Mesothelial cell of epicardium (in vitro differentiated cells): ENCODE measurements around the gene WDR45B. TPM values are rescaled to one million over a fixed set of nuclear protein-coding genes. Genes with fewer than 3 reads are reported as not detected.

Source experiments
- DNase-seq, 2 experiments: peaks; one replicate each; pipeline ENCODE4 v3.0.0; 2021; ENCODE audit warnings: low spot score in 2 of 2; ENCODE audit not compliant: unreplicated experiment in 2 of 2
- H3K27ac Mint-ChIP-seq: 2 replicates; pipeline ENCODE4 v1.8.0; 2021; ENCODE audit warnings: mixed read lengths
- H3K27me3 Mint-ChIP-seq: 2 replicates; pipeline ENCODE4 v1.8.0; 2021; ENCODE audit warnings: low read depth, mixed read lengths
- H3K36me3 Mint-ChIP-seq: 2 replicates; pipeline ENCODE4 v1.8.0; 2021; ENCODE audit warnings: mixed read lengths
- H3K4me1 Mint-ChIP-seq: 2 replicates; pipeline ENCODE4 v1.8.0; 2021; ENCODE audit warnings: mixed read lengths
- H3K4me3 Mint-ChIP-seq: 2 replicates; pipeline ENCODE4 v1.8.0; 2021; ENCODE audit warnings: mild to moderate bottlenecking, moderate library complexity, mixed read lengths
- H3K9me3 Mint-ChIP-seq: 2 replicates; pipeline ENCODE4 v1.8.0; 2021; ENCODE audit warnings: mixed read lengths
- CTCF ChIP-seq: fragments of 200-600 bp; sonication (generic); IDR thresholded peaks from one replicate; pipeline ENCODE4 v1.5.0; 2021; ENCODE audit warnings: antibody characterized with exemption; ENCODE audit not compliant: unreplicated experiment
- total RNA-seq: library from RNA; stranded (reverse); gene quantifications from 3 replicates; pipeline ENCODE4 v1.2.1, GENCODE V29; 2021

WDR45B gene
- total RNA-seq, 1 donor from 2014 or later: 92.3 TPM

DNA sequence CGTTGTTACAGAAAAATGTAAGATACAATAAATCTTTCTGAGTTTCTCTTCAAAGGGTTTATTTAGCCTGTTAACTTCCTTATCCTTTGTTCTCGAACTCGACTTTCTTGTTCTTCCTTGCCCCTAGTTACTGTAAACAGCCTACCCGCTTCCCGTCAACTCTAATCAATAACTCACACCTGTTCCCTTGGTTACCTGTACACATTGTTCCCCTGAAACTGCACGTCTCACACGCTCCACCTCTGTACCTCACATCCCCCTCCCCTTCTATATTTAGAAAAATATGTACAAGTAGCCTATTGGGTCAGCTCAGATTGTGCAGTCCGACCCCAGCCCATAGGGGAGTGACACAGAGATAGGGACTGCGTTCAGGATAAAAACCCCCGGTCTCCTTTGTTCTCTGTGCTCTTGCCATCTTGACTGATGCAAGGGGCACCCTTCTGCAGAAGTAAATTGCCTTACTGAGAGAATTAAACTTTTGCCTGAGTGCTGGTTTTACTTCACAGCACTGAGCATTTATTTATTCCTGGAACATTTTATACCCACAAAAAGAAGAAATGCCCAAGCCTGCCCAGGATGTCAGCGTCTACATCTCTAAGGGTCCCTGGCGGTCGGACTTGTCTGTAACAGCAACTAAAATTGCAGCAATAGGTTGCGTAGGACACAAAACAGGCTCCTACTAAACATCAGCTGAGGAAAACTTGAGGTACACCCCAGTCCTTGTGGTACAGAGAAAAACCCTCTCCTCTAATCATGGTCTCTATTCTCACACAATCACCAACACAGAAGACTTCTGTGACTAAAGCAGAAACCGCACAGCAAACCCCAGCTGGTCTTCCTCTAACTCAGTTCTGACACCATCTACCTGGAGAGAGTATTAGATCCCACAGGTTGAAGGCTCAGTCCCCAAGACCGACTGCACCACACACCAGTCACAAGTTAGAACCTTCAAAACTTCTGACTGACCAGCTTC is 11.3 kb downstream of the WDR45B start:
- Mint-ChIP-seq H3K36me3 (peaks cover 42% of the 10 kb centered on the region), H3K27ac (peak overlapping the region; percentile 100), H3K9me3 (peaks cover 10% of the 10 kb centered on the region), H3K27me3 (no peaks in the 10 kb centered on the region), H3K4me1 (peaks cover 18% of the 10 kb centered on the region), H3K4me3 (no peak overlapping the region)
- no peak for TF ChIP-seq CTCF
- DNase-seq: no peak

GRCh38 chr17:82633343-82633742 is 14.9 kb downstream of the WDR45B start:
- no peaks in the 10 kb centered on the region for H3K27me3 Mint-ChIP-seq
- peak overlapping the region; percentile 74 for H3K27ac Mint-ChIP-seq
- no peak for DNase-seq
- peaks cover 43% of the 10 kb centered on the region for H3K36me3 Mint-ChIP-seq
- H3K4me3 Mint-ChIP-seq: no peak overlapping the region
- H3K9me3 Mint-ChIP-seq: peaks cover 10% of the 10 kb centered on the region
- no peak for TF ChIP-seq CTCF
- H3K4me1 Mint-ChIP-seq: peaks cover 18% of the 10 kb centered on the region

DNA sequence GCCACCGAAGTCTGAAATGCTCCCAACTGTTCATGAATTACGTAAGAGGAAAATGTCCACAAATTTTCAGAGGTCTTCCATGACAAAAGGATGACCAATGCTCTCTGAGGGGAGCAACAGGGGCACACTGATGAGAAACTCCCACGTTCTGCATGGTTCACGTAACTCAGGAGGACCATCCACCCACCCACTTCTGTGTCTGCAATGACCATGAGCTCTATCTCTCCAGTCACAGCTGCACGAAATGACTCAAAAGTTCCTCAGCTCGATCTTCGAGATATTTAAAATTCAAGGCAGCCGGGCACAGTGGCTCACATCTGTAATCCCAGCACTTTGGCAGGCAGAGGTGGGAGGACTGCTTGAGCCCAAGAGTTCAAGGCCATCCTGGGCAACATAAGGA is 15.8 kb downstream of the WDR45B start:
- no peak overlapping the region for H3K27ac Mint-ChIP-seq
- peaks cover 9% of the 10 kb centered on the region for H3K9me3 Mint-ChIP-seq
- H3K36me3 Mint-ChIP-seq: peaks cover 42% of the 10 kb centered on the region
- no peak overlapping the region for H3K4me3 Mint-ChIP-seq
- DNase-seq: no peak
- no peaks in the 10 kb centered on the region for H3K27me3 Mint-ChIP-seq
- H3K4me1 Mint-ChIP-seq: peaks cover 18% of the 10 kb centered on the region
- no peak for TF ChIP-seq CTCF

DNA sequence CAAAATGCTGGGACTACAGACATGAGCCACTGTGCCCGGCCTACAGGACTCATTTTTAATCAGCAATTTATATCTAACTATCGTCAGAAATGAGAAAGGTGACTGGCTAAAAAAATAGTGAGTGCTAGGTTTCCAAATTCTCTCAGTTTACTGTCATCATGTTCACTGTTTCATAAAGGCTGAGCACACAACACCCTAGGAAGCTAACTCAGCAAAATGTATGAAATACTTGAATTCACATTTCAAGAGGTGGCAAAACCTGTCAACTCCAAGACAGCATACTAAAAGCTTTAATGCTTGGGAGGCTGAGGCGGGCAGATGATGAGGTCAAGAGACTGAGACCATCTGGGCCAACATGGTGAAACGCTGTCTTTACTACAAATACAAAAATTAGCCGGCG is 16.7 kb downstream of the WDR45B start:
- no peaks in the 10 kb centered on the region for H3K27me3 Mint-ChIP-seq
- no peak for TF ChIP-seq CTCF
- DNase-seq: no peak
- no peak overlapping the region for H3K4me3 Mint-ChIP-seq
- peaks cover 40% of the 10 kb centered on the region for H3K36me3 Mint-ChIP-seq
- H3K27ac Mint-ChIP-seq: no peak overlapping the region
- no peaks in the 10 kb centered on the region for H3K9me3 Mint-ChIP-seq
- H3K4me1 Mint-ChIP-seq: peaks cover 12% of the 10 kb centered on the region

GRCh38 chr17:82630212-82630611 is 18.0 kb downstream of the WDR45B start:
- Mint-ChIP-seq H3K9me3 (no peaks in the 10 kb centered on the region), H3K4me3 (no peak overlapping the region), H3K36me3 (peaks cover 40% of the 10 kb centered on the region), H3K4me1 (peaks cover 7% of the 10 kb centered on the region), H3K27me3 (no peaks in the 10 kb centered on the region), H3K27ac (no peak overlapping the region)
- DNase-seq: no peak
- no peak for TF ChIP-seq CTCF
